Measurements from ENCODE around the gene DIRAS1.

DNA sequence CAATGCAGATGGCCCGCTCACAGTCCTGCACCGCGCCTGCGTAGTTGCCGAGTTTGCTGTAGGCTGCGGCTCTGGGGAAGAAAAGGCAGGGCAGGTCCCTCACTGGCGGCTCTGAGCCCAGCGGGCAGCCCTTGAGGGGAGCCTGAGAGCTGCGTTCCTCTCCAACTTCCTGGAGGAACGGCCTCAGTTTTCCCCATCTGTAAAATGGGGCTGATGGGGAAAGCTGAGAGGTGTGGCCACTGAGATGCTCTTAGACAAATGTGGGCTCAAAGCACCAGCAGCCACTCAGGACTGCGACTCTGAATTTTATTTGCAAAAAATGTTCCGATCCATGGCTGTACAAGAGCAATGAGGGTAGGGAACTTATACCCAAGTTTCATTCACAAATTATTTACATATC, 42.5 kb upstream of the DIRAS1 start:
- TF ChIP-seq CTCF (conservative IDR thresholded peaks at IDR 0.05; ENCODE audit: low read depth, low read length) (no peak), RAD21 (IDR thresholded peaks at IDR 0.05; ENCODE audit: low read length) (no peak), POLR2A (IDR thresholded peaks at IDR 0.05; ENCODE audit: low read depth, low read length) (no peak)
